HepG2 (cell line): ENCODE results near the gene ARAP1. TPM values are rescaled to one million over a fixed set of nuclear protein-coding genes. Genes with fewer than 3 reads are reported as not detected.
A peak's percentile ranks its signal among the peaks of the same experiment; 100 is the strongest.

ENCODE experiments used
- AKAP8 ChIP-seq: sonication (generic); formaldehyde crosslinking; IDR thresholded peaks from 2 replicates; pipeline ENCODE4 v1.5.1; 2020; ENCODE audit warnings: mild to moderate bottlenecking, missing genetic modification reagents
- BORCS8-MEF2B ChIP-seq: sonication (generic); formaldehyde crosslinking; IDR thresholded peaks from 2 replicates; pipeline ENCODE4 v1.8.0; 2022; ENCODE audit warnings: mild to moderate bottlenecking, missing genetic modification reagents
- HOXA9 ChIP-seq: sonication (generic); formaldehyde crosslinking; IDR thresholded peaks from 2 replicates; pipeline ENCODE4 v1.8.1; 2022; ENCODE audit warnings: missing genetic modification reagents, mild to moderate bottlenecking, moderate library complexity, borderline replicate concordance
- NONO ChIP-seq, 2 experiments: fragments of 450-650 bp in 1 of 2; sonication (generic) in 1 of 2; formaldehyde crosslinking in 1 of 2; IDR thresholded peaks in 1 of 2; conservative IDR thresholded peaks in 1 of 2; 2 replicates each; pipeline versions ENCODE4 v1.6.1 to v1.8.0; 2017 to 2022; ENCODE audit warnings: mild to moderate bottlenecking in 1 of 2, missing genetic modification reagents in 1 of 2, moderate library complexity in 1 of 2
- NR2C2 ChIP-seq: sonication (generic); formaldehyde crosslinking; IDR thresholded peaks from 2 replicates; pipeline ENCODE4 v1.4.0; 2020; ENCODE audit warnings: missing genetic modification reagents, mild to moderate bottlenecking, moderate library complexity, borderline replicate concordance
- NR2F6 ChIP-seq, 2 experiments: IDR thresholded peaks; 2 replicates each; pipeline ENCODE4 v1.6.1; 2016; ENCODE audit warnings: antibody characterized with exemption in 1 of 2, mild to moderate bottlenecking in 1 of 2
- PCBP1 ChIP-seq: fragments of 200-400 bp; formaldehyde crosslinking; IDR thresholded peaks from 2 replicates; pipeline ENCODE4 v1.6.1; 2017; ENCODE audit warnings: mild to moderate bottlenecking, low read depth, low read length, borderline replicate concordance
- PHB2 ChIP-seq: fragments of 450-650 bp; IDR thresholded peaks from 2 replicates; pipeline ENCODE4 v1.6.1; 2018; ENCODE audit not compliant: partially characterized antibody
- PITX1 ChIP-seq: sonication (generic); formaldehyde crosslinking; IDR thresholded peaks from 2 replicates; pipeline ENCODE4 v1.5.1; 2020; ENCODE audit warnings: mild to moderate bottlenecking, missing genetic modification reagents
- SIN3A ChIP-seq: IDR thresholded peaks from 2 replicates; pipeline ENCODE4 v1.6.1; 2011; ENCODE audit warnings: low read depth, mild to moderate bottlenecking, control low read depth, low read length, borderline replicate concordance
- TCF12 ChIP-seq, 2 experiments: fragments of 450-650 bp in 1 of 2; sonication (generic) in 1 of 2; formaldehyde crosslinking in 1 of 2; IDR thresholded peaks; 2 replicates each; pipeline versions ENCODE4 v1.6.1 to v1.8.0; 2017 to 2022; ENCODE audit warnings: antibody characterized with exemption in 1 of 2, mild to moderate bottlenecking in 1 of 2, missing genetic modification reagents in 1 of 2, moderate library complexity in 1 of 2
- U2AF1 ChIP-seq: fragments of 200-400 bp; formaldehyde crosslinking; optimal IDR thresholded peaks from 2 replicates; pipeline ENCODE3; 2017; ENCODE audit warnings: mild to moderate bottlenecking, low read depth, low read length
- ZBTB42 ChIP-seq: sonication (generic); formaldehyde crosslinking; IDR thresholded peaks from 2 replicates; pipeline ENCODE4 v1.5.0; 2020; ENCODE audit warnings: mild to moderate bottlenecking, missing genetic modification reagents
- ZNF121 ChIP-seq: sonication (generic); formaldehyde crosslinking; IDR thresholded peaks from 2 replicates; pipeline ENCODE4 v1.5.0; 2020; ENCODE audit warnings: mild to moderate bottlenecking, missing genetic modification reagents
- ZNF598 ChIP-seq: sonication (generic); formaldehyde crosslinking; IDR thresholded peaks from 2 replicates; pipeline ENCODE4 v1.5.1; 2020; ENCODE audit warnings: mild to moderate bottlenecking, missing genetic modification reagents, borderline replicate concordance
- ZNF746 ChIP-seq: sonication (generic); formaldehyde crosslinking; IDR thresholded peaks from 2 replicates; pipeline ENCODE4 v1.8.0; 2022; ENCODE audit warnings: mild to moderate bottlenecking, missing genetic modification reagents
- ZNF781 ChIP-seq: sonication (generic); formaldehyde crosslinking; IDR thresholded peaks from 2 replicates; pipeline ENCODE4 v1.5.1; 2020; ENCODE audit warnings: borderline replicate concordance, mild to moderate bottlenecking, missing genetic modification reagents; ENCODE audit errors: not compliant biosample characterization
- ZZZ3 ChIP-seq: sonication (generic); formaldehyde crosslinking; IDR thresholded peaks from 2 replicates; pipeline ENCODE4 v1.4.0; 2020; ENCODE audit warnings: missing genetic modification reagents, mild to moderate bottlenecking, borderline replicate concordance
- polyA plus RNA-seq, 8 experiments: library from polyadenylated mRNA; depleted of rRNA in 3 of 8; stranded (reverse) in 7 of 8; unstranded in 1 of 8; fragments of >200 nt; fragmentation: Illumina TruSeq in 4 of 8; extraction: Trizol in 4 of 8; gene quantifications; 2 replicates each; pipeline versions ENCODE4 v1.2.1 to v1.2.3, GENCODE V29; 2011 to 2016; ENCODE audit warnings: low read depth in 4 of 8, missing spikeins in 1 of 8, mixed read lengths in 1 of 8; ENCODE audit not compliant: insufficient read depth in 1 of 8
- total RNA-seq, 5 experiments: library from RNA; depleted of rRNA; stranded (reverse); fragments of >200 nt; fragmentation: Illumina TruSeq; extraction: Trizol; gene quantifications; 2 replicates each; pipeline ENCODE4 v1.2.3, GENCODE V29; 2016; ENCODE audit warnings: low read depth in 1 of 5
- TF ChIP-seq, protein P1 (sequence below): sonication (generic); formaldehyde crosslinking; IDR thresholded peaks from 2 replicates; pipeline ENCODE4 v1.4.0; 2020; ENCODE audit warnings: mild to moderate bottlenecking, low read depth, missing genetic modification reagents
- TF ChIP-seq, protein P2 (sequence below): sonication (generic); formaldehyde crosslinking; IDR thresholded peaks from 2 replicates; pipeline ENCODE4 v1.4.0; 2020; ENCODE audit warnings: mild to moderate bottlenecking, missing genetic modification reagents, borderline replicate concordance

ARAP1 gene
- total and polyA plus RNA-seq, 2 of the 13 experiments (the other 11 are each of a cell fraction or from before 2014, with no cell fraction given), result 43.2 to 55.5 TPM

DNA sequence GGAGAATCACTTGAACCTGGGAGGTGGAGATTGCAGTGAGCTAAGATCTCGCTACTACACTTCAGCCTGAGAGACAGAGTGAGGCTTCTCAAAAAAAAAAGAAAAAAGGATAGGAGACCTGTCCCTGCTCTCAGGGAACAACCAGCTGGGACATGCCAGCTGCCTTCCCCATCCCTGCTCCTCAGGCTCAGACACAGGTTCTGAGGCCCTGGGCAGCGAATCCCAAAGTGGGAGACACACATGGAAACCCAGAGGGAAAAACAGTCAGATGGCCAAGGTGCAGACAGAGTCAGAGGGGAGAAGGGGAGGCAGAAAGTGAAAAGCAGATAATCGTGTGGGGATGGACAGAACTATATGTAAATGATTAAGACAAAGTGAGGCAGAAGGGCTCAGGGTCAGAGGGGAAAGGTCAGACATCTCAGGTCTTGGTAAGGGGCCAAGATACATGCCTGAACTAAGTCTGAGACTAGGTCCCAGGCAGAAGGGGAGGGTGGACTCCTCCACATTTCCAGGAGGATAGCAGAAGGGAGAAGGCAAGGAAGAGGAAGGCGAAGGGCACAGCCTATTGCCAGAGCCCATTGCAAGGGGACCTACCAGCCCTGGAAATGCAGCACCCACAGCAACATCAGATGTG is 27.4 kb upstream of the ARAP1 start (continued):
- no peak for TF ChIP-seq PHB2
- no peak for TF ChIP-seq TCF12 (IDR thresholded peaks at IDR 0.05)
- no peak for TF ChIP-seq TCF12 (CRISPR knock-in tag; IDR thresholded peaks at IDR 0.05)
- TF ChIP-seq NR2F6 (IDR thresholded peaks at IDR 0.05), result peak; percentile 50
- TF ChIP-seq NR2F6 (CRISPR knock-in tag; IDR thresholded peaks at IDR 0.05), result 0 out of 2 replicates have a peak, but pooled peaks have one; percentile 25
- TF ChIP-seq SIN3A, result no peak
- TF ChIP-seq ZNF746, result 0 out of 2 replicates have a peak, but pooled peaks have one; percentile 3
- TF ChIP-seq HOXA9 (CRISPR knock-in tag), result no peak
- no peak for TF ChIP-seq PCBP1
- no peak for TF ChIP-seq NONO (IDR thresholded peaks at IDR 0.05)
- TF ChIP-seq NONO (CRISPR knock-in tag; conservative IDR thresholded peaks at IDR 0.05), result peak; percentile 6; the same call in 1 of the 2 replicates
- no peak for TF ChIP-seq U2AF1
- TF ChIP-seq ZNF598 (CRISPR knock-in tag), result 0 out of 2 replicates have a peak, but pooled peaks have one; percentile 56
- 0 out of 2 replicates have a peak, but pooled peaks have one; percentile 4 for TF ChIP-seq ZBTB42 (CRISPR knock-in tag)
- TF ChIP-seq ZNF781 (CRISPR knock-in tag), result no peak
- no peak for TF ChIP-seq ZZZ3 (CRISPR knock-in tag)
- TF ChIP-seq AKAP8 (CRISPR knock-in tag), result 0 out of 2 replicates have a peak, but pooled peaks have one; percentile 14
- no peak for TF ChIP-seq PITX1 (CRISPR knock-in tag)
- TF ChIP-seq, protein P1, sequence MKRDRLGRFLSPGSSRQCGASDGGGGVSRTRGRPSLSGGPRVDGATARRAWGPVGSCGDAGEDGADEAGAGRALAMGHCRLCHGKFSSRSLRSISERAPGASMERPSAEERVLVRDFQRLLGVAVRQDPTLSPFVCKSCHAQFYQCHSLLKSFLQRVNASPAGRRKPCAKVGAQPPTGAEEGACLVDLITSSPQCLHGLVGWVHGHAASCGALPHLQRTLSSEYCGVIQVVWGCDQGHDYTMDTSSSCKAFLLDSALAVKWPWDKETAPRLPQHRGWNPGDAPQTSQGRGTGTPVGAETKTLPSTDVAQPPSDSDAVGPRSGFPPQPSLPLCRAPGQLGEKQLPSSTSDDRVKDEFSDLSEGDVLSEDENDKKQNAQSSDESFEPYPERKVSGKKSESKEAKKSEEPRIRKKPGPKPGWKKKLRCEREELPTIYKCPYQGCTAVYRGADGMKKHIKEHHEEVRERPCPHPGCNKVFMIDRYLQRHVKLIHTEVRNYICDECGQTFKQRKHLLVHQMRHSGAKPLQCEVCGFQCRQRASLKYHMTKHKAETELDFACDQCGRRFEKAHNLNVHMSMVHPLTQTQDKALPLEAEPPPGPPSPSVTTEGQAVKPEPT (CRISPR knock-in tag), result no peak
- TF ChIP-seq BORCS8-MEF2B (CRISPR knock-in tag), result no peak
- peak; percentile 67 for TF ChIP-seq NR2C2
- TF ChIP-seq, protein P2, sequence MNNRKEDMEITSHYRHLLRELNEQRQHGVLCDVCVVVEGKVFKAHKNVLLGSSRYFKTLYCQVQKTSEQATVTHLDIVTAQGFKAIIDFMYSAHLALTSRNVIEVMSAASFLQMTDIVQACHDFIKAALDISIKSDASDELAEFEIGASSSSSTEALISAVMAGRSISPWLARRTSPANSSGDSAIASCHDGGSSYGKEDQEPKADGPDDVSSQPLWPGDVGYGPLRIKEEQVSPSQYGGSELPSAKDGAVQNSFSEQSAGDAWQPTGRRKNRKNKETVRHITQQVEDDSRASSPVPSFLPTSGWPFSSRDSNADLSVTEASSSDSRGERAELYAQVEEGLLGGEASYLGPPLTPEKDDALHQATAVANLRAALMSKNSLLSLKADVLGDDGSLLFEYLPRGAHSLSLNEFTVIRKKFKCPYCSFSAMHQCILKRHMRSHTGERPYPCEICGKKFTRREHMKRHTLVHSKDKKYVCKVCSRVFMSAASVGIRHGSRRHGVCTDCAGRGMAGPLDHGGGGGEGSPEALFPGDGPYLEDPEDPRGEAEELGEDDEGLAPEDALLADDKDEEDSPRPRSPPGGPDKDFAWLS (CRISPR knock-in tag), result peak; percentile 19; the same call in 1 of the 2 replicates
- 0 out of 2 replicates have a peak, but pooled peaks have one; percentile 3 for TF ChIP-seq ZNF121 (CRISPR knock-in tag)
